Upper lobe of left lung (tissue), 6 donors: ENCODE data around the gene RALA. TPM values are rescaled to one million over a fixed set of nuclear protein-coding genes. Genes with fewer than 3 reads are reported as not detected.
A peak's percentile ranks its signal among the peaks of the same experiment; 100 is the strongest.

Experiments
- ATAC-seq, 2 donors: fragments of 200-7000 bp; cut with Tn5 transposase; one replicate each; pipeline ENCODE4 v1.9.1; 2022; ENCODE audit warnings: mild to moderate bottlenecking in 2 of 2, moderate library complexity in 2 of 2; ENCODE audit not compliant: low FRiP score in 2 of 2
- DNase-seq, 2 donors: peaks; one replicate each; pipeline ENCODE4 v3.0.0-alpha.2; 2019 to 2020
- H3K27ac ChIP-seq, 4 donors: fragments of 200-600 bp; sonication (generic); one replicate each; pipeline ENCODE4 v1.5.1; 2016 to 2019
- H3K27me3 ChIP-seq, 4 donors: fragments of 200-600 bp; sonication (generic); one replicate each; pipeline ENCODE4 v1.5.1; 2017 to 2019
- H3K36me3 ChIP-seq, 4 donors: fragments of 200-600 bp; sonication (generic); one replicate each; pipeline ENCODE4 v1.5.1; 2016 to 2019
- H3K4me1 ChIP-seq, 4 donors: fragments of 200-600 bp; sonication (generic); one replicate each; pipeline ENCODE4 v1.5.1; 2018 to 2019
- H3K4me3 ChIP-seq, 4 donors: fragments of 200-600 bp; sonication (generic); one replicate each; pipeline ENCODE4 v1.5.1; 2017 to 2019; ENCODE audit warnings: mild to moderate bottlenecking in 2 of 4, moderate library complexity in 1 of 4
- H3K9me3 ChIP-seq, 4 donors: fragments of 200-600 bp; sonication (generic); one replicate each; pipeline ENCODE4 v1.5.1; 2018 to 2019
- EP300 ChIP-seq, 4 donors: sonication (generic); formaldehyde crosslinking; IDR thresholded peaks; one replicate each; pipeline ENCODE4 v1.5.1; 2017; ENCODE audit warnings: antibody characterized with exemption in 4 of 4, control low read depth in 2 of 4
- POLR2A ChIP-seq, 4 donors: fragments of 450-650 bp; IDR thresholded peaks; one replicate each; pipeline ENCODE4 v1.5.1; 2016 to 2017; ENCODE audit warnings: antibody characterized with exemption in 4 of 4, mild to moderate bottlenecking in 2 of 4
- POLR2AphosphoS5 ChIP-seq, 2 donors: sonication (generic); formaldehyde crosslinking; IDR thresholded peaks; one replicate each; pipeline ENCODE4 v1.5.1; 2017; ENCODE audit warnings: antibody characterized with exemption in 2 of 2
- WGBS, 2 donors: methylation state at CpG; one replicate each; pipeline ENCODE4 v1.1.5; 2017 to 2018; 5-methylcytosine and 5-hydroxymethylcytosine counted together
- total RNA-seq, 6 donors: library from RNA; depleted of rRNA in 4 of 6; stranded (reverse); fragments of >200 nt in 4 of 6; gene quantifications; one replicate each; pipeline versions ENCODE4 v1.1.0 to v1.2.1, GENCODE V29; 2016 to 2021
- TF ChIP-seq, protein P1 (sequence below), 6 experiments: fragments of 450-650 bp in 4 of 6; fragments of 200-600 bp in 2 of 6; sonication (generic) in 2 of 6; IDR thresholded peaks; one replicate each; pipeline ENCODE4 v1.5.1; 2016 to 2019; ENCODE audit warnings: antibody characterized with exemption in 6 of 6
- donor health status: DM: no; HTN: no; CAD: no; lungs with moderate emphysema.
- donor health status: DM: no; HTN: yes; CAD: no; lungs with severe emphysema.

The RALA gene
- total RNA-seq, 6 donors from 2014 or later: 7.3 to 45.1 (median 33.5) TPM

- ATAC-seq (no peak), DNase-seq (no peak)
- no peaks in the 10 kb centered on the region for H3K9me3 ChIP-seq
- no peaks in the 10 kb centered on the region for H3K27me3 ChIP-seq
- WGBS, 2 donors: 88% methylated on average over 27 of the region's 29 CpGs; no CpG with 5 or more reads in 1 of the 2 donors
- H3K27ac ChIP-seq: peak overlapping the region in 2 of 4 donors; percentile 27 to 60
- TF ChIP-seq EP300 (IDR thresholded peaks at IDR 0.05): no peak
- no peak for TF ChIP-seq POLR2AphosphoS5 (IDR thresholded peaks at IDR 0.05)
- TF ChIP-seq POLR2A (IDR thresholded peaks at IDR 0.05): no peak
- TF ChIP-seq, protein P1, sequence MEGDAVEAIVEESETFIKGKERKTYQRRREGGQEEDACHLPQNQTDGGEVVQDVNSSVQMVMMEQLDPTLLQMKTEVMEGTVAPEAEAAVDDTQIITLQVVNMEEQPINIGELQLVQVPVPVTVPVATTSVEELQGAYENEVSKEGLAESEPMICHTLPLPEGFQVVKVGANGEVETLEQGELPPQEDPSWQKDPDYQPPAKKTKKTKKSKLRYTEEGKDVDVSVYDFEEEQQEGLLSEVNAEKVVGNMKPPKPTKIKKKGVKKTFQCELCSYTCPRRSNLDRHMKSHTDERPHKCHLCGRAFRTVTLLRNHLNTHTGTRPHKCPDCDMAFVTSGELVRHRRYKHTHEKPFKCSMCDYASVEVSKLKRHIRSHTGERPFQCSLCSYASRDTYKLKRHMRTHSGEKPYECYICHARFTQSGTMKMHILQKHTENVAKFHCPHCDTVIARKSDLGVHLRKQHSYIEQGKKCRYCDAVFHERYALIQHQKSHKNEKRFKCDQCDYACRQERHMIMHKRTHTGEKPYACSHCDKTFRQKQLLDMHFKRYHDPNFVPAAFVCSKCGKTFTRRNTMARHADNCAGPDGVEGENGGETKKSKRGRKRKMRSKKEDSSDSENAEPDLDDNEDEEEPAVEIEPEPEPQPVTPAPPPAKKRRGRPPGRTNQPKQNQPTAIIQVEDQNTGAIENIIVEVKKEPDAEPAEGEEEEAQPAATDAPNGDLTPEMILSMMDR (IDR thresholded peaks at IDR 0.05): no peak
- H3K36me3 ChIP-seq: no peaks in the 10 kb centered on the region
- peak overlapping the region in 2 of 4 donors; percentile 2 to 6 for H3K4me3 ChIP-seq
- peaks cover 0 to 12% (median 7%) of the 10 kb centered on the region in 4 donors for H3K4me1 ChIP-seq
Observed at GRCh38 chr7:39753823-39754325, 130.5 kb downstream of the RALA start.

GRCh38 chr7:39754326-39755120, 131.2 kb downstream of the RALA start:
- peak in 1 of 2 donors; percentile 83 for DNase-seq

DNA sequence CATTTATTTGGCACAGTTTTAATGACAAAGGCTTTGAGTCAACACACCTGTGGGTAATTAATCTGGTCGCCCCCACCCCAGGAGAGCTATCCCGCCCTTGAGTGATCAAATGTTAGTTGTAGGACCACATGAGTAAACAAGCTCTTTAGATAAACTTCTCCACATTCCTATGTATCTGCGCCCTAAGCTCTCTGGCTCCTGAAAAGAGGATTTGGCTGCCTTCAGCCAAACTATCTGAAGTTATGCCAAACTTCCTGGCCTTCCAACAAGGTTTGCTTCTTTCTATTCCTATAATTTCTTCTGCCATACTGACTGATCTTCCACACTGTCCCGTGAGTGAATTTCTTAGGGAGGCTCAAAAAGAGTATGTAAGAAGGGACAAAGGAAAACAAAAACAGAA, 134.2 kb downstream of the RALA start:
- H3K36me3 ChIP-seq: no peaks in the 10 kb centered on the region
- TF ChIP-seq POLR2A (IDR thresholded peaks at IDR 0.05): no peak
- no peak for ATAC-seq
- H3K27ac ChIP-seq: no peak overlapping the region
- DNase-seq: no peak
- peaks cover 0 to 12% (median 7%) of the 10 kb centered on the region in 4 donors for H3K4me1 ChIP-seq
- no peaks in the 10 kb centered on the region for H3K27me3 ChIP-seq
- no peaks in the 10 kb centered on the region for H3K9me3 ChIP-seq
- WGBS, 2 donors: 84 to 88% methylated on average over 4 of the region's 4 CpGs
- no peak overlapping the region for H3K4me3 ChIP-seq

More at GRCh38 chr7:39754326-39755120, 131.2 kb downstream of the RALA start:
- WGBS, 2 donors: 44 to 61% methylated on average over 15 of the region's 17 CpGs
- TF ChIP-seq POLR2AphosphoS5 (IDR thresholded peaks at IDR 0.05) (no peak), EP300 (IDR thresholded peaks at IDR 0.05) (no peak)
- Histone ChIP-seq H3K9me3 (no peaks in the 10 kb centered on the region), H3K4me1 (peaks cover 0 to 12% (median 7%) of the 10 kb centered on the region in 4 donors), H3K36me3 (no peaks in the 10 kb centered on the region), H3K4me3 (peak overlapping the region in 2 of 4 donors; percentile 2 to 6), H3K27me3 (no peaks in the 10 kb centered on the region), H3K27ac (peak overlapping the region in 2 of 4 donors; percentile 27 to 60)
- peak in 1 of 2 donors; percentile 48 for ATAC-seq

Other genes with a start within 250 kb of the RALA start
- gene YAE1, start 57.2 kb upstream of the RALA start, total RNA-seq: 10 to 100 TPM in 4 of 6 donors, 1 to 10 TPM in 1, under 1 TPM in 1; 1.00 to 21.0 (median 13.2) TPM